ENCODE data around the gene EPN2. TPM values are rescaled to one million over a fixed set of nuclear protein-coding genes. Genes with fewer than 3 reads are reported as not detected.

EPN2 gene
- polyA plus RNA-seq, 1 experiment, result 21.2 TPM

DNA sequence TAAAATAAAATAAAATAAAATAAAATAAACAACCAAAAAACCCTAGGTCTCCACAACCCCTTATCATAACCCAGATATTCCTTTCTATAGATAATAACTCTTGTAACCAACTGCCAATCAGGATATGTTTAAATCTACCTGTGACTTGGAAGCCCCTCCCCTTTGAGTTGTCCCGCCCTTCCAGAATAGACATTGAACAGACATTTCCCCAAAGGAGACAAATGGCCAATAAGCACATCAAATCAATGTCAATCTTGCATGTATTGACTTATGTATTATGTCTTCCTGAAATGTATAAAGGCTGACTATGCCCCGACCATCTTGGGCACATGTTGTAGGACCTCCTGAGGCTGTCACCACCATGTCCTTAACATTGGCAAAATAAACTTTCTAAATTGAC lies 139.6 kb downstream of the EPN2 start:
- CTCF ChIA-PET, result interaction anchor here (1.7 to 4.0 kb wide), 3 partner anchors 14 to 71 kb away, joined by 15 to 37 read pairs (median 18); partner anchors contain the start of gene B9D1
- Histone ChIP-seq H3K36me3 (ENCODE audit: control insufficient read depth, insufficient read depth, low read length) (peaks cover 17% of the 10 kb centered on the region), H3K4me3 (ENCODE audit: low read depth, low read length) (peak overlapping the region; percentile 67), H3K27me3 (ENCODE audit: control insufficient read depth, insufficient read depth, low read length) (no peaks in the 10 kb centered on the region)
- no peak for DNase-seq (ENCODE audit: low read depth)
- TF ChIP-seq, protein P1, sequence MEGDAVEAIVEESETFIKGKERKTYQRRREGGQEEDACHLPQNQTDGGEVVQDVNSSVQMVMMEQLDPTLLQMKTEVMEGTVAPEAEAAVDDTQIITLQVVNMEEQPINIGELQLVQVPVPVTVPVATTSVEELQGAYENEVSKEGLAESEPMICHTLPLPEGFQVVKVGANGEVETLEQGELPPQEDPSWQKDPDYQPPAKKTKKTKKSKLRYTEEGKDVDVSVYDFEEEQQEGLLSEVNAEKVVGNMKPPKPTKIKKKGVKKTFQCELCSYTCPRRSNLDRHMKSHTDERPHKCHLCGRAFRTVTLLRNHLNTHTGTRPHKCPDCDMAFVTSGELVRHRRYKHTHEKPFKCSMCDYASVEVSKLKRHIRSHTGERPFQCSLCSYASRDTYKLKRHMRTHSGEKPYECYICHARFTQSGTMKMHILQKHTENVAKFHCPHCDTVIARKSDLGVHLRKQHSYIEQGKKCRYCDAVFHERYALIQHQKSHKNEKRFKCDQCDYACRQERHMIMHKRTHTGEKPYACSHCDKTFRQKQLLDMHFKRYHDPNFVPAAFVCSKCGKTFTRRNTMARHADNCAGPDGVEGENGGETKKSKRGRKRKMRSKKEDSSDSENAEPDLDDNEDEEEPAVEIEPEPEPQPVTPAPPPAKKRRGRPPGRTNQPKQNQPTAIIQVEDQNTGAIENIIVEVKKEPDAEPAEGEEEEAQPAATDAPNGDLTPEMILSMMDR (IDR thresholded peaks at IDR 0.05; ENCODE audit: insufficient read depth, low read depth, low read length), result no peak
- POLR2A ChIA-PET, result no interaction called here

DNA sequence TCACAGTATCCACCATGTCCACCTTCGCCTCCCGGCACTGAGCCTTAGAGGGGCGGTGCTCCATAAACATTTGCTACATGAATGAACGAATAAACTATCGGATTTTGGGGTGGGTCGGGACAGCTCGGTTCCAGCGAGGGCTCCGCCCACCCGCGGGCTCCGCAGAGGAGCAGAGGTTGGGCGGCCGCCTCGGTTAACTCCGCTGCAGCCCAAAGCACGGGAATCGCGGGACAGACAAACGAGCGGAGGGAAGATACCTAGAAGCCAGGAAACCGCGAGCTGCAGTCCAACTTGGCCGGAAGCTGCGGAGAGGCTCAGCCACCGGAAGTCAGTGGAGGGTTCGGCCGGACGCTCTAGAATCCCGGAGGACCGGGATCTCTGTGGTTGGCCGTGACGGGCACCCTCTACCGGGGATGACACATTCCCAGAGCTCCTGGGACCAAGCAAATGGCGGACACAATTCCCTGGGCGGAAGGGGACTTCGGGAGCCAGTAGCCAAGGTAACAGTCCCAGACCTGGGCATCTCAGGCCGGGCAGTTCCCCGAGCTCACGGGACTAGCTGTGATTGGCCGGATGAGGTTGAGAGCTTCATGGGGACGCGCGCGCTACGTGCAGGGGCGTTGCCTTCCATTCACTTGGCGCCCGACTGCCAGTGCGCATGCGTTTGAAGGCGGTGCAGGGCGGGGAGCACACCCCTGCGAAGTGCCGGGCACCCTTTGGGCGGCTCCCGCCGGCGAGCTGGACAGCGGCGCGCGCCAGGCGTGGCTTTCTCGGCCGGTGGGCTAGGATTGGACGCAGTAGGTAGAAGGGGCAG lies 140.6 kb downstream of the EPN2 start:
- CTCF ChIA-PET, result interaction anchor here (0.6 to 4.0 kb wide), 5 partner anchors 12 to 389 kb away, joined by 3 to 37 read pairs (median 4); partner anchors contain the start of gene B9D1
- no peaks in the 10 kb centered on the region for H3K27me3 ChIP-seq (ENCODE audit: control insufficient read depth, insufficient read depth, low read length)
- DNase-seq (ENCODE audit: low read depth), result peak; percentile 96
- POLR2A ChIA-PET, result interaction anchor here (0.5 to 1.2 kb wide), 5 partner anchors 9 to 1106 kb away, joined by 3 to 15 read pairs (median 4); partner anchors contain the start of gene MFAP4
- peak overlapping the region; percentile 85 for H3K4me3 ChIP-seq (ENCODE audit: low read depth, low read length)
- TF ChIP-seq, protein P1 (IDR thresholded peaks at IDR 0.05; ENCODE audit: insufficient read depth, low read depth, low read length), result no peak
- peaks cover 21% of the 10 kb centered on the region for H3K36me3 ChIP-seq (ENCODE audit: control insufficient read depth, insufficient read depth, low read length)

- H3K4me3 ChIP-seq (ENCODE audit: low read depth, low read length), result peak within 1 kb of the TSS; percentile 85
- ChIA-PET CTCF (interaction anchor here (0.6 to 4.0 kb wide), 7 partner anchors 13 to 388 kb away, joined by 3 to 37 read pairs (median 4); partner anchors contain the start of gene B9D1), POLR2A (interaction anchor here (0.6 to 1.2 kb wide), 3 partner anchors 8 to 69 kb away, joined by 3 to 15 read pairs (median 5); partner anchors contain the start of gene MFAP4)
- no peaks in the 10 kb centered on the region for H3K27me3 ChIP-seq (ENCODE audit: control insufficient read depth, insufficient read depth, low read length)
- TF ChIP-seq, protein P1 (IDR thresholded peaks at IDR 0.05; ENCODE audit: insufficient read depth, low read depth, low read length), result no peak
- no peak for DNase-seq (ENCODE audit: low read depth)
- peaks cover 28% of the 10 kb centered on the region for H3K36me3 ChIP-seq (ENCODE audit: control insufficient read depth, insufficient read depth, low read length)
Measured at GRCh38 chr17:19378416-19379360, 141.5 kb downstream of the EPN2 start, which contains the start of gene MAPK7. Gene MAPK7, plus strand, starts transcription at chr17:19378498. Its CDS starts 403 bp downstream, at chr17:19378901.

DNA sequence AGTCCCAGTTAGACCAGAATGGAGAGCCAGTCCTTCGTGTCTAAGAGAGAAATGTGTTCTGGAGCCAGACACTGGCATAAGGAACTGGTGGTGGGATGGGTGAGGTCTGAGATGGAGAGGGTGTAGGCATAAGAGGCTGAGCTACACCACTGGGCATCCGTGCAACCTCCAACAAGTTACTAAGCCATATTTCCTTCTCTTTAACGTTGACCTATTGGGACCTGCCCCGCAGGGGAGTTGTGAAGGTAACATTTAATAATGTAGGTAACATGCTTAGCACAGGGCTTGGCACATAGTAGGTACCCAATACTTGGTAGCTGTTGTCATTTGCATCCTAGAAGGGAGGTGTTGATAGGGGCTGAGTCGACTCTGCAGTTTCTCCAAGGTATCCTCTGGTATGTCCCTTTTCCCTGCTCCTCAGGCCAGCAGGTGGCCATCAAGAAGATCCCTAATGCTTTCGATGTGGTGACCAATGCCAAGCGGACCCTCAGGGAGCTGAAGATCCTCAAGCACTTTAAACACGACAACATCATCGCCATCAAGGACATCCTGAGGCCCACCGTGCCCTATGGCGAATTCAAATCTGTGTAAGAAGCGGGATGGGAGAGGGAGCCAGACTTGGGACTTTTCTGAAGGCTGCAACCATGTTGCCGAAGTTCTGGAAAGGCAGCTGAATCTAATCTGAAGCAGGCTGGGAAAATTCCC lies 142.3 kb downstream of the EPN2 start:
- ChIA-PET POLR2A (no interaction called here), CTCF (interaction anchor here (0.7 to 4.0 kb wide), 7 partner anchors 9 to 68 kb away, joined by 3 to 37 read pairs (median 3); partner anchors contain the start of gene B9D1)
- H3K36me3 ChIP-seq (ENCODE audit: control insufficient read depth, insufficient read depth, low read length), result peaks cover 35% of the 10 kb centered on the region

More for the DNA sequence above, 142.3 kb downstream of the EPN2 start:
- TF ChIP-seq, protein P1 (IDR thresholded peaks at IDR 0.05; ENCODE audit: insufficient read depth, low read depth, low read length), result no peak
- H3K27me3 ChIP-seq (ENCODE audit: control insufficient read depth, insufficient read depth, low read length), result no peaks in the 10 kb centered on the region
- peak overlapping the region; percentile 85 for H3K4me3 ChIP-seq (ENCODE audit: low read depth, low read length)
- DNase-seq (ENCODE audit: low read depth), result no peak

Data from BJ (cell line).